DLD1 (cell line): ENCODE results near the gene PCBP3.

Source experiments
- in situ Hi-C: cut with HindIII; loops from 2 replicates; pipeline ENCODE4 v1.10.0; 2017; ENCODE audit warnings: low sequenced_read_pairs

The PCBP3 gene

DNA sequence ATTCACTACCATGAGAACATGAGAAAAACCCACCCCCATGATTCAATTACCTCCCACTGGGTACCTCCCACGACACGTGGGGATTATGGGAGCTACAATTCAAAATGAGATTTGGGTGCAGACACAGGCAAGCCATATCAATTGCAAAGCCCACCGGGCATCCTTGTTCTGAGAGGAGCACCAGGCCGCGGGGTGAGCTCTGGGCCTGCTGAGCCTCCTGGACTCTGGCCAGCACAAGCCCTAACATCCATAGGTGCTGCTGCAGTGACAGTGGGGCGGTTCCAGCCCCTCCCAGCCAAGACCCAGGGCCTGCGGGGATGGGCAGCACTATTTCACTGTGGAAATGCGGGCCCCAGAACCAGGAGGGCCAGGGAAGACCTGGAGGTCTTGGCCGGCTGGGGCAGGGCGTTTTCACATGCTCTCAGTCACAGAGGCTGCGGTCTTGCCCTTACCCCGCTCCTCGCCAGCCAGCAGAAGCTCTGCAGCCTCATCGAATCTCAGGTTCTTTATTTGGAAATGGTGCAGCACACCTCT, 103.8 kb downstream of the PCBP3 start:
- in situ Hi-C loops: no loop called here

DNA sequence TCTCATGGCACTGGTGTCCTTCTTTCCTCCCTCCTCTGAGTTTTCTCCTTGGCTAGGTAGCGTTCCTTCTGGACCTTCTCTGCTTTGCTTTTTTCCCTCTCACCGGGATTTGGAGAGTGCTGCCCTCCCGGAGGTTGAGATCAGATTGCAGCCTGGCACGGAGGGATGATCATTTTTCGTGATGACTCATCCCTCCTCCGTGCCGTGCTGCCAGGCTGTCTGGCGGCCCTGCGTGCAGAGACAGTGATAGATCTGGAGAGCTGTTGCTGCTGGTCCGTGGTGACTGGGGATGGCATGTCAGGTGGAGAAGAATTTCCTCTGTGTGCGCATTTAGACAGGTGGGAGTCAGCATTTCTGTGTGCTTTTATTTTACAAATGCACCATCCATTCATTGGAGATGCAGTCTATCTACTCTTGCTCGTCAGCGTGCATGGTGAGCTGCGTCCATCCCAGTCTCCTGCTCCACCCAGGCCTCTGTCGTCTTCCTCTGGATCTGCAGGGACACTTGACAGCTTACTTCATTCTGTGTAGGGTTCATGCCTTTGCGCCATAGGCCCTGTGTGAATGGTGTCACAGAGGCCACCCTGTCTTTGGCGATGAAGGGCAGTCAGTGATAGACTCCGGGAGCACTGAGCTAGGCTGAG, 104.4 kb downstream of the PCBP3 start:
- in situ Hi-C loops: no loop called here

DNA sequence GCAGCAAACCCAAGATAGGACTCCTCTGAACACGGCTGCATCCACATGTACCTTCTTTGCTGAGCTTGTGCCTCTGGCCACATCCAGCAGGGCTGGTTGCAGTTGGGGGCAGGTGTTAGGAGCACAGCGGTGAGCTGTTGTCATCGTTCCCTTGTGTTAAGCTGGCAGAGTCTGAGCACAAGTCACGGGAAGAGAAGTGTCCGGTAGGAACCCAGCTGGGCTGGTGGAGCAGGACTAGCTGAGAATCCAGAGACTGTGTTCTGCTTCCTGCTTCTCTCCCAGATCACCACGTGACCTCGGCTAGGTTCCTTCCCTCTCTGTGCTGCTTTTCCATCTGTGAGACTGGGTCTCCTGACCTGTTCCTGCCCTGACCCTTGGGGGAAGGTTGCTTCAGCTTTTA, 105.1 kb downstream of the PCBP3 start:
- in situ Hi-C loops: no loop called here

DNA sequence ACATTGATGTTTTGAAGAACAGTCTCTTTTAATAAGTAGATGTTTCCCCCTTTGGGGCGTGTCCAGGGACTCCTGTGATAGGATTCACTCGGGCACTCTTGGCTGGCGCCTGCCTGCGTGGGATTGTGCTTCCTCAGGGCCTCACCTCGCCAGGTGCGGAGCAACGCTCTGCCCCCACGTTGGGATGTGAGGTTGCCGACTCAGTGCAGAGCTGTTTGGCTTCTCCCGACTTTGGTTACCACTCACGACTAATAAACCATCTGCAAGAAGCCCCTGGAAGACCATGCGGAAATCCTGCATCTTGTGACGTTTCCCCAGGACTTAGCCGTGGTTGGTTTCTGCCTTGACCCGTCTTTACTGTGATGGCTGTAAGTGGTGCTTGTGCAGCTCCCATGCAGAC, 106.4 kb downstream of the PCBP3 start:
- in situ Hi-C loops: no loop called here

DNA sequence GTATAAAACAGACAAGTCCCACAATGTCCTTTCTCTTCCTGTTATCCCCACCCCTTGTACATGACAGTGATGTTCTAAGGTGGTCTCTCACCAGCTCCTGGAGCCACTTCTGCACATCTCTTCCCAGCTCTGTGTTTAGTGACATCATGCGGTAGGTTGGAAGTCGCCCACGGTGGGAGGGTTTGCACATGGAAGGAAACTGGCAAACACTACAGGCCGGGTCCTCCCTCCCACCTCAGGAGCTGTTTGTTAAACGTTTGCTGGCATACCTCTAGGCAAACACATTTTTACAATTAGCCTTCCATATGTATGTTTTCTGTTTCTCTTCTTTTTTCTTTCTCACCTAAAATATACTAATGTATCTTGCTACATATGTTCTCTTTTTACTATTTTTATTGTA, 107.4 kb downstream of the PCBP3 start:
- in situ Hi-C loops: no loop called here

DNA sequence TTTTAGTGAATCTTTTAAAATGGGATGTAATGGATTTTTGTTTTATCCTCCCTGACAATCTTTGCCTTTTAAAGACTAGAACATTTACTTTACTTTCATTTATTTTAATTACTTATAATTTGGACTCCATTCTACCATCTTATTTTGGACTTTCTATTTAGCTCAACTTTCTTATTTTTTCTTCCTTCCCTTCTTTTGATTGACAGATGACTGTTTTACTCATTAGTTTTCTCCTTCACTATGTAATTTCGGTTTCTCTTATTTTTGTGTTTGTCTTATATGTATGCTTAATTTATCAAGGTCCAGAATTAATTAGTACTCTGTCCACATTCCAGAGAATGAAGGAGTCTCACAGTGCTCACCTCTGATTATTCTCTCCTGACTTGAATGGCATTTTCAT, 109.9 kb downstream of the PCBP3 start:
- in situ Hi-C loops: no loop called here

DNA sequence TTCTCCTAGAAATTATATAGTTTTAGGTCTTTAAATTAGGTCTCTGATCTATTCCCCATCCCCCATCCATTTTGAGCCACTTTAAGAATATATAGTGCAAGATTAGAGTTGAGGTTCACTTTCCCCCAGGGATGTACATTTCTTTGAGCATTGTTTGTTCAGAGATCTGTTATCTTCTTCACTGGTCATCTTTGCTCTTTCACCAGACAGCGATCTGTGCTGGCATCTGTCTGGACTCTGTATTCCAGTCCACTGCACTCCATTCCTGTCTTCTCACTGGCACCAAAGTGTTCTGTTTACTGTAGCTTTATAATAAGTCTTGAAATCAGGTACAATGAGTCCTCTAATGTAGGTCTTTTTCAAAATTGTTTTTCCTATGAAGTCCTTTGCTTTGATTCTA, 112.5 kb downstream of the PCBP3 start:
- in situ Hi-C loops: no loop called here

DNA sequence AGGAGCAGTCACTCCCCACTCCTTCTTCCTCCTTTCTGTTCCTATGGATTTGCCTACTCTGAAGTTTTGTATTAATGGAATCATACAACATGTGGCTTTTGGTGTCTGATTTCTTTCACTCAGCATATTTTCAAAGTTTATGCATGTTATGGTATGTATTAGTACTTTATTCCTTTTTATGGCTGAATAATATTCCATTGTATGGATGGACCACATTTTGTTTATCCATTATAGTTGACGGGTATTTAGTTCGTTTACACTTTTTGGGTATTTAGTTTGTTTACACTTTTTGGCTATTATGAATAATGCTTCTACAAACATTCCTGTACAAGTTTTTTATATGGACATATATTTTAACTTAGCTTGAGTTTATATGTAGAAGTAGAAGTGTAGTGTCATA, 113.1 kb downstream of the PCBP3 start:
- in situ Hi-C loops: no loop called here

DNA sequence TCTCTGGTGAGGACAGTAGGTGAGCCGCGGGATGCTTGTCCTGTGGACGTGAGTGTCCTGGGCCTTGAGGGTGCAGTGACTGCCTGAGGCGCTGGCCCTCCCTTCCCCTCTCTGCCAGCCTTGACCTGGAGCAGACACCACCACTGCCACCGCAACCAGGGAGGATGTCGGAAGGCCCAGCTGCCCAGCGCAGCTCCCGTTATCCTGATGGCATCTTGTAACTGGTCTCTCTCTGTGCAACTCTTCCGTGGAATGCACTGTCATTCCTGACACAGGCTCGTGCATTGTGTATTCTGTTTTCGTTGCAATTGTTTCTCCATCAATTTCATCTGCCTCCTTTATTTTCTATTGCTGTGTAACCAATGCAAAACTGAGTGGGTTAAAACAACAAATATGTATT, 118.2 kb downstream of the PCBP3 start:
- in situ Hi-C loops: no loop called here

DNA sequence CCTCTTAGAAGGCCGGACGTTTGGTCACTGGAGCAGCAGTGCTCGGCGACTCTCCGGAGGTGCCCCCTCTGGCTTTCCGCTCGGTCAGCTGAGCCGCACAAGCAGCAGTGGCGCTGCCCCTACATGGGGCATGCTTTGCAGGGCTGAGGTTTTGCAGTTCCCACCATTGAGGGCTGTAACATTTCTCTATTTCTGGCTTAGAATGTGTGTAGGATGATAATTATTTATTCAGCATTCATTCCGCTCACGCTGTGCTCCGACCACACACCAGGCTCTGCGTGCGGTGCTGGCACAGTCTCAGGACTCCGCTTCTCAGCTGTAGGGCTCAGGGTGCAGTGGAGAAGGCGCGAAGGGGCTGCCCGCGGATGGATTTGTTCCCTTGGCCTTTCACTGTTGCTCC, 119.5 kb downstream of the PCBP3 start:
- in situ Hi-C loops: no loop called here

DNA sequence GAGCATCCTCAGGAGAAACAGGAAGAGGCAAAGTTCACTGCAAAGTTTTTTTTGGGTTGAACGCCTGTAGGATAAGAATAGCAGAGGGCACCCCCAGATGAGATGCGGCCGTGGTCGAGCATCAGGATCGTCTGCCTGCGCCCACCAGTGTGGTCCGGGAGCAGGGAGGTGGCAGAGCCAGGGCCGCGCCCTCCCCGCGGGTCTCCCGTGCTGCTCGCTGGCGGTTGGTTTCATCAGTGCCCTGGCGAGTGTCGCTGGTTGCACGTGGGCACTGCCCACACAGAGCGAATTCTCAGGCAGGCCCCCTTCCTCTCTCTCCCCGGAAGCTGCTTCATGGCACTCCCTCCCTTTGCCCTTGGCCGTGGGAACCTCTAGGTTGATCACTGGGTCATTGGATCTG, 120.0 kb downstream of the PCBP3 start:
- in situ Hi-C loops: no loop called here

DNA sequence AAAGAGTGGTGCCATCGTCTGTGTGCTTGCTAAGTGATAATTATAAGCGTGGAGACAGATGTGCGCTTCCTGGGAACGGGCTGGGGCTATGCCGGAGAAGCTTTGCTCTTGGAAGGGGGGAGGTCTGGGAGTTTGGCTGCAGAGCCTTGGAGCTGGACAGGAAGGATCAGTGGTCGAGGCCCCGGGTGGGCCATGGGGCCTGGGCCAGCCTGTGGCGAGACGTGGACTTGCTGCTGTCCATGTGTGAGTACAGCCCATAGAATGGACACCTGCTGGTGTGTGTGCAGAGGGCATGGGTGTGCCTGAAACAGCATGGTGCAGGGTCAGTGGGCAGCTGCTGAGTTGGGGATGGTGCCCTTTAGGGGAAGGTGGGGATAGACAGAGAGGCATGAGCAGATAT, 121.3 kb downstream of the PCBP3 start:
- in situ Hi-C loops: no loop called here

DNA sequence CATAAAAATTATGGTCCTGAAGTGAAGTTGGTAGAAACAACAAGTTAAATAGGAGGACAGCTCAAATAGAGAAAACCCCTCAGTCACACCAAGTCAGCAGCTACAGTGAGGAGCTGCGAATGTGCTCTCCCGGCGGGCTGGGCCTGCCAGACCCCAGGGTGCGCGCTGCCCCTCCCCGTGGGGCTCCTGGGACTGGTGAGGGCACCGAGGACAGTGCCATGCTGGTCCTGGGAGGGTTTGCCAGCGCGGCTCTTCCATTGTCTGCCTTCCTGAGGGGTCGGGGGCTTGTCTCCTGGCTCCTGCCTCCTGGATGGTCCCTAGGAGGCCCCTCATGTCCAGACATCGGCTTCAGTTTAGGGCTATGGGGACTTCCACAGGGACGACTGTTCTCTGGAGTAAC, 121.8 kb downstream of the PCBP3 start:
- in situ Hi-C loops: no loop called here

DNA sequence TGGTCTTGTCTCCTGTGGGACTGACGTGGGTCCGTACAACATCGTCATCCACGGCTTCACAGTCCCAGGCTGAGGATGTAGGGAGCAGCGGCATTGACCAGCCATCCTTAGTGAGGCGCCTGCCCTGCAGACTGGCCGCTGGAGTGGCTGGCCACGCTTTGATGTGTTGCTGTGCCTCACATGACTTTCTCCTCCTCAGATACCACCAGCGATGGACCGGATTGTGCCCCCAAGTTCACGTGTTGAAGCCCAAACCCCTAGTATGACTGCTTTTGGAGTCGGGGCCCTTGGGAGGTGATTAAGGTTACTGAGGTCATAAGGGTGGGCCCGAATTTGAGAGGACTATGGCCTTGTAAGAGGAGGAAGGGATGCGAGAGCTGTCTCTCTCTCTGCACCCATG, 122.5 kb downstream of the PCBP3 start:
- in situ Hi-C loops: no loop called here

DNA sequence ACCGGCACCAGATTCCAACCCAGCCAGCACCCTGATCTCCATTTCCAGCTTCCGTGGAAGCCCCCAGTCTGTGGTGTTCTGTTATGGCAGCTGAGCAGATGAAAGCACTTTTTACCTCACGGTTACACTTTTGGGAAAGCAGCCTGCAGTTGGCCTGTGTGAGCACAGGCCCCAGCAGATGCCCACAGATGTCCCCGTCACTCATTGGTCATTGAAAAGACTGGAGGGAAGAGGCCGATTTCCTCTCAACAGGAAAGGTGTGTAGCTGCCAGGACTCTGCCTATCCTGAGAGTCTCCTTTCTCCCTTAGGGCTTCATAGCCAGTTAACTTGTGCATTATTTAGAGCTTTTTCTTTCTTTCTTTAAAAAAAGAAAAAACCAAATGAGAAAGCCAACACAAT, 123.0 kb downstream of the PCBP3 start:
- in situ Hi-C loops: no loop called here

DNA sequence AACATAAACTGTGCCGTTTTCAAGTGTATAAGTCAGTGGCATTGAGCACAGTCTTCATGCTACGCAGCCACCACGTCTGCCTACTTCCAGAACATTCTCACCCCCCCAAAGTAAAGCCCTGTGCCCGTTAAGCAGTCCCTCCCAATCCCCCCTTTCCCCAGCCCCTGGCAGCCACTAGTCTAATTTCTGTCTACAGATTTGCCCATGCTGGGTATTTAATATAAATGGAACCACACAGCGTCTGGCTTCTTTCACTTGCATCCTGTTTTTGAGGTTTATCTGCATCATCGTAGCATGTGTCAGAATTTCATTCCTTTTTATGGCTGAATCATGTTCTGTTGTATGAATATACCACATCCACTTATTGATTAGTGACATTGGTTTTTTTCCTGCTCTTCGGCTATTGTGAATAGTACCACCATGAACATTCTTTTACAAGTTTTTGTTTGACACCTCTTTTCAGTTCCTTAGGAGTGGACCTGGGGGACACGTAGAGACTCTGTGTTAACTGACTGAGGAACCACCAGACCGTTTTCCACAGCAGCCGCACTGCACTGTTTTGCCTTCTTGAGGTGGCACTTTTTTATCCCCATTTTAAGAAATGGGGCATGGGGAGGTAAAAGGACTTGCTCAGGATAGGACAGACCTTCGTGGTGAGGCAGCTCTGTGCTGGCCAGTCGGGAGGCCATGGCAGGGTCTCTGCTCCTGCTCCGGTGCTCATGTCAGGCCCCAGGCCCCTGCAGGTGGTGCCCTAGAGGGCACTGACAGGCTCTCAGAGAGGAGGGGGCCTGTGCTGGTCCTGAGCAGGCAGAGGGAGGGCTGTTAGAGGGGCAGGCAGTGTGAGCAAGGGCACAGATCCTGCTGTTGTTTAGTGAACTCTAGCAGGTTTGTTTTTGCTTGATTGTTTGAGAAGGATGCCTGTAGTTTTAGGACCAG, 123.8 kb downstream of the PCBP3 start:
- in situ Hi-C loops: no loop called here

DNA sequence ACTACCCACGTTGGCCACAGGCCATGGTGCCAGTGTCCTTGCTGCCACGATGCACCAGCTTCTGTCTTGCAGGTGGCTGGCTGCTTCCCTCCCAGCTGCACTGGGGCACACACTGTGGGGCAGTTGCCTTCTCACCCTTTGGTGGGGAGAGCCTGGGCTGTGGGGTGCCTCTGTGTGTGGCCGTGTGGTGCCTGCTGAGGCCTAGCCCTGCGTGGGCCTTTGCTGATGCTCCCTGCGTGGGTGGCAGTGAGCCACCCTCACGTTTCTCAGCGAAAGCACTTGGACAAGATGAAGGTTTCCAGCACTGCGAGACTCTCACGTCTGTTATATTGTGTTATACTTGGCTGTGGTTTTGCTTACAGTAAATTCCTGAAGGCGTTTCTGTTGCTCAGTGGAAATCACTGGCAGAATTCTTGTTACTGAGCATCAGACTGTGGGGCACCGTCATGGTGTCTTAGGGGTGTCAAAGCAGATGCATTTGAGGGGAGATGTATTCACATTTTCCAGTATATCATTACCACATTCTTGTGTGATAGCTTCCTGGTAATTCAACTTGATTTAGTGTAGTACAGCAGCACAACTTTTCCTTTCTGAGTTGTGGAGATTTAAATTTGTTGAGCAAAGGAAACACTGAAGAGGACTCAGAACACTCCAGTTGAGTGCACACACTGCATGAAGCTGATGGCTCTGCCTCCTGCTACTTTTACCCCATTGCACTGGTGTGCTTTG, 124.7 kb downstream of the PCBP3 start:
- in situ Hi-C loops: no loop called here

DNA sequence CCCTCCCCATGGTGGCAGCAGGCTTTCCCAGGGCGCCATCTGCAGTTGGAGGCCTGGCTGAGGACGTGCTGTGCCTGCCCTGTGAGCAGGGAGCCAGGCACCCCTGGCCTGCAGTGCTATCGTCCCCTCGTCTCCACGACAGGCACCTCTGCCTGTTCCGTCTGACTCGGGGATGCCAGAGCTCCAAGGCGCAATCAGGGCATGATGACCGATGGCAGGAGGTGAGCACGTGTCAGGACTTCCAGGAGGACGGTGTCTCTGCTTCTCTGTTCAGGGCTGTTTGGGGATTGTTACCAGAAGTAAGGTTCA, 125.2 kb downstream of the PCBP3 start:
- in situ Hi-C loops: no loop called here

DNA sequence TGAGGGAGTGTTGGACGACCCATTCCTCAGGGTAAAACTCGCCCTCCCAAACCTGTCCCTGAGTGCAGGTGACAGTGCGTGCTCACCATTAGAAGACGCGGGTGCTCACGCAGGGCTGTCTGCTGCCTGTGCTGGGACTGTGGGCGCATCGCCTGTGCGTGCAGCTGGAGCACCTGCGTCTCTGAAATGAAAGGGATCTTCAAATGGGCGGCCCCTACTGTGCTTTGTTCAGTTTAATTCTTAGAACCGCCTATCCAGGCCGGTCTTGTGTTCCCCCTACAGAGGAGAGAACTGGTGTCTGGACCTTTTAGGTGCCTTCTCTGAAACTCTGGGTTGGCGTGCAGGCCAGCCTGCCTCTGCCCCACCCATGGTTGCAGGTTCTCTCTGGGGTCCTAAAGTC, 125.8 kb downstream of the PCBP3 start:
- in situ Hi-C loops: no loop called here

DNA sequence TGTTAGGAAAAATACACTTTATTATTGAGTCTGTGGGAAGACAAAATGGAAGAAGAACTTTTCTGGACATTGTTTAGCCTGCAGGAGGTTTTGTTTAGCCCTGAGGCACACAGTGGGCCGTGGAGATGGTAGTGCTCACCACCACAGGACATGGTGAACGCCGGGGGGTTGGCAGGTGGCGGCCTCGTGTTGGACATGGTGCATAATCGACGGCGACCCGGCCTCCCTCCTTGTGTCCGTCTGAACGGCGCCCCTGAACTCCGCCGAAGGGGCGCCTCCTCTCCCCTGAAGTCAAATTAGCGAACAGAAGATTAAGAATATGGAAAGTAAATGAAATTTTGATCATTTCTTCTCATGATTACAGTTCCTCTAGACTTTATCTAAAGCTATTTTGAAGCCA, 126.4 kb downstream of the PCBP3 start:
- in situ Hi-C loops: no loop called here

DNA sequence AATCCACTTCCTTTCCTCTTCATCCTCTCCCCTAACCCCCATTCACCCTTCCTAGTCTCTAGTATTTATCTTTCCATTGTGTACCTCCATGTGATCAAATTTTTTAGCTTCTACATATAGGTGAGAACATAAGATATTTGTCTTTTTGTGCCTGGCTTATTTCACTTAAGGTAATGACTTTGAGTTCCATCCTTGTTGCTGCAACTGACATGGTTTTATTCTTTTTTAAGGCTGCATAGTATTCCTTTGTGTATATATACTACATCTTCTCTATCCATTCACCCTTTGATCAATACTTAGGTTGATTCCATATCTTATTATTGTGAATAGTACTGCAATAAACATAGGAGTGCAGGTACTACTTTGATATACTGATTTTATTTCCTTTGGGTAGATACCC, 128.7 kb downstream of the PCBP3 start:
- in situ Hi-C loops: no loop called here

DNA sequence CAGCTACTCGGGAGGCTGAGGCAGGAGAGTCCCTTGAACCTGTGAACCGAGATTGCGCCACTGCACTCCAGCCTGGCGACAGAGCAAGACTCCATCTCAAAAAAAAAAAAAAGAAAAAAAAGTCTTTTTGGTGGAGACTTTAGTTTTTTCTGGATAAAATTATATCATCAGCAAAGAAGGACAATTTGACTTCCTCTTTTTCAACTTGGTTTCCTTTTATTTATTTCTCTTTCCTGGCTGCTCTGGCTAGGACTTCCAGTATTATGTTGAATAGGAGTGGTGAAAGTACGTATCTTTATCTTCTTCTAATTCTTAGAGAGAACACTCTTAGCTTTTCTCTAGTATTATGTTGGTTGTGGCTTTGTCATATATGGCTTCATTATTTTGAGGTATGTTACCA, 130.8 kb downstream of the PCBP3 start:
- in situ Hi-C loops: no loop called here
